HG02642 (cell line): Measurements from ENCODE around the gene ZNHIT1.

Source experiments
- ATAC-seq: cut with Tn5 transposase; IDR thresholded peaks from one replicate; pipeline ENCODE4 v1.9.1; 2021; ENCODE audit warnings: mild to moderate bottlenecking; ENCODE audit not compliant: unreplicated experiment, poor library complexity

Gene ZNHIT1

DNA sequence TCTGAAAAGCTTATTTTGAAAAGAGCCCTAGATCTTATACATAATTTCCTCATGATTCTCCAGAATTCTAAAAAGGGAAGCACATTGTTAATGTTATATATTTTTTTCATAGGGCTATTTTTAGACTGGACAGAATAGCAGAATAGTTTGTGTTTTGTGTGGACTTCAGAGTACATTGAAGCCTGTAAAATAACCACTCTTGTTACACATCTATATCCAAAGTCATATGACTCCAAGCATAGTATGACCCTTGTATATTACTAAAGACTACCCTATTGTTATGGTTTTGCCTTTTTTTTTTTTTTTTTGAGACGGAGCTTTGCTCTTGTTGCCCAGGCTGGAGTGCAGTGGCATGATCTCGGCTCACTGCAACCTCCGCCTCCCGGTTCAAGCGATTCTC lies 53.1 kb downstream of the ZNHIT1 start:
- ATAC-seq: no peak

GRCh38 chr7:101273206-101273605 lies 55.2 kb downstream of the ZNHIT1 start:
- ATAC-seq: no peak
